ENCODE results near the gene ARMCX1. TPM values are rescaled to one million over a fixed set of nuclear protein-coding genes. Genes with fewer than 3 reads are reported as not detected.
"Not testable (repeated sequence)": the region's sequence is repeated elsewhere in the genome, so short reads cannot be mapped to it uniquely, and the experiment has no call there.

The ARMCX1 gene
- total RNA-seq, 1 donor from 2014 or later, result 38.6 TPM

DNA sequence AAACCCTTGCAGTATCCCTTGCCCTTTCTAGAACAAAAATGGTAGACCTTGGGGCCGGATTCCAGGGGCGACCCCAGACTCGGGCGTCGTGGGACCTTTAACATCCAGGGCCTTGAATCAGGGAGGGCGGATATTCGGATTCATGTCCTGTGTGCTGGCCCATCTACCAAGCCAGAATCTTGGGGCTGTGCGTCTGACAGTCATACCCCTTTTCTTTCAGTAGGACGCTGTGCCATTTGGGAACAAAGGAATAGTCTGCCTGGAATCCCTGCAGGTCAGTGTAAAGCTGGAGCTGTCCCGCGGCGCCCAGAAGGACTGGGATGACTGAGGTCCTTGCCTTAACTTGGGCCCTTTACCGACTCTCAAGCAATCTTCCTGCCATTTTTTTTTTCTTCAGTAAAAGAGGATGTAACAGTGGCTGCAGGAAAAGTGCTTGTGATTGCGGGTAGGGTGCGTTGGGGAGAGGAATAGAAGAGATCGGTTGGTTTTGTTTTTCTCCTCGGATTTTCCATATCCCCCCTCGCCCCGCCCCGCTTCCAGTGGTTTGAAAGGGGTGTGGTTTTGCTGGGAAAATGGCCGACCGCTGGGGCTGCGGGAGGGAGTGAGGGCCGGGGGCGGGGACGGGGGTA lies 518 bp downstream of the ARMCX1 start:
- H3K9me3 Mint-ChIP-seq (ENCODE audit: unreplicated experiment), result no peaks in the 10 kb centered on the region
- peaks cover 16% of the 10 kb centered on the region for H3K36me3 Mint-ChIP-seq (ENCODE audit: unreplicated experiment)
- DNase-seq (ENCODE audit: extremely low spot score, unreplicated experiment), result no peak
- peaks cover 19% of the 10 kb centered on the region for H3K4me1 Mint-ChIP-seq (ENCODE audit: unreplicated experiment)
- peak overlapping the region; percentile 93 for H3K27ac Mint-ChIP-seq (ENCODE audit: unreplicated experiment)
- peak overlapping the region; percentile 90 for H3K4me3 Mint-ChIP-seq (ENCODE audit: unreplicated experiment)
- TF ChIP-seq, protein P1, sequence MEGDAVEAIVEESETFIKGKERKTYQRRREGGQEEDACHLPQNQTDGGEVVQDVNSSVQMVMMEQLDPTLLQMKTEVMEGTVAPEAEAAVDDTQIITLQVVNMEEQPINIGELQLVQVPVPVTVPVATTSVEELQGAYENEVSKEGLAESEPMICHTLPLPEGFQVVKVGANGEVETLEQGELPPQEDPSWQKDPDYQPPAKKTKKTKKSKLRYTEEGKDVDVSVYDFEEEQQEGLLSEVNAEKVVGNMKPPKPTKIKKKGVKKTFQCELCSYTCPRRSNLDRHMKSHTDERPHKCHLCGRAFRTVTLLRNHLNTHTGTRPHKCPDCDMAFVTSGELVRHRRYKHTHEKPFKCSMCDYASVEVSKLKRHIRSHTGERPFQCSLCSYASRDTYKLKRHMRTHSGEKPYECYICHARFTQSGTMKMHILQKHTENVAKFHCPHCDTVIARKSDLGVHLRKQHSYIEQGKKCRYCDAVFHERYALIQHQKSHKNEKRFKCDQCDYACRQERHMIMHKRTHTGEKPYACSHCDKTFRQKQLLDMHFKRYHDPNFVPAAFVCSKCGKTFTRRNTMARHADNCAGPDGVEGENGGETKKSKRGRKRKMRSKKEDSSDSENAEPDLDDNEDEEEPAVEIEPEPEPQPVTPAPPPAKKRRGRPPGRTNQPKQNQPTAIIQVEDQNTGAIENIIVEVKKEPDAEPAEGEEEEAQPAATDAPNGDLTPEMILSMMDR (IDR thresholded peaks at IDR 0.05), result no peak
- no peaks in the 10 kb centered on the region for H3K27me3 Mint-ChIP-seq (ENCODE audit: unreplicated experiment)

DNA sequence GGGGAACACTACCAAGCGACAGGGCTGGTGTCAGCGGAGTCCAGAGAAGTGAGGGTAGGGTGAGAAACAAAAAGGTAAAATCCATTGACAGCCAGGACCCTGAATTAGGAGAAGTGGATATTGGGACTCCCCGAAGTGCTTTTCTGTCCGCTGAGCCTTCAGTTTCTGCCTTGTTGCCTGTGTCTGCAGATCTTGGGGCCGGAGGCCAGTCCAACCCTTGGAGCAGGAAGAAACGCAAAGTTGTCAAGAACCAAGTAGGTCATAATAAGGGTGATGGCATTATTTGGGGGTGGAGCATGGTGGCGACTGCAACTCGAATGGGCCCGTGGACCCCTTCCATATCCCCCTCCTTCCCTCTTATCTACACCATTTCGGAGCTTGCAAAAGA lies 1.0 kb downstream of the ARMCX1 start:
- peak overlapping the region; percentile 34 for H3K27ac Mint-ChIP-seq (ENCODE audit: unreplicated experiment)
- no peak for DNase-seq (ENCODE audit: extremely low spot score, unreplicated experiment)
- TF ChIP-seq, protein P1 (IDR thresholded peaks at IDR 0.05), result no peak
- peak overlapping the region; percentile 90 for H3K4me3 Mint-ChIP-seq (ENCODE audit: unreplicated experiment)
- H3K9me3 Mint-ChIP-seq (ENCODE audit: unreplicated experiment), result no peaks in the 10 kb centered on the region
- peaks cover 19% of the 10 kb centered on the region for H3K4me1 Mint-ChIP-seq (ENCODE audit: unreplicated experiment)
- H3K27me3 Mint-ChIP-seq (ENCODE audit: unreplicated experiment), result no peaks in the 10 kb centered on the region
- H3K36me3 Mint-ChIP-seq (ENCODE audit: unreplicated experiment), result peaks cover 16% of the 10 kb centered on the region

DNA sequence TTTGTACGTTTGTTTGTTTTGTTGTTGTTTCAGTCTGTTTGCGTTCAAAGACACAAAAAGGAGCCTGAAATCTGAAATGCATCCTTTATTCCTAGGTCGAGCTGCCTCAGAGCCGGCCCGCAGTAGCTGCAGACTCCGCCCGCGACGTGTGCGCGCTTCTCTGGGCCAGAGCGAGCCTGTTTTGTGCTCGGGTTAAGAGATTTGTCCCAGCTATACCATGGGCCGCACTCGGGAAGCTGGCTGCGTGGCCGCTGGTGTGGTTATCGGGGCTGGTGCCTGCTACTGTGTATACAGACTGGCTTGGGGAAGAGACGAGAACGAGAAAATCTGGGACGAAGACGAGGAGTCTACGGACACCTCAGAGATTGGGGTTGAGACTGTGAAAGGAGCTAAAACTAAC lies 2.4 kb downstream of the ARMCX1 start:
- TF ChIP-seq, protein P1 (IDR thresholded peaks at IDR 0.05), result no peak
- peak overlapping the region; percentile 22 for H3K4me3 Mint-ChIP-seq (ENCODE audit: unreplicated experiment)
- peaks cover 16% of the 10 kb centered on the region for H3K36me3 Mint-ChIP-seq (ENCODE audit: unreplicated experiment)
- H3K9me3 Mint-ChIP-seq (ENCODE audit: unreplicated experiment), result peaks cover 5% of the 10 kb centered on the region
- H3K27ac Mint-ChIP-seq (ENCODE audit: unreplicated experiment), result no peak overlapping the region
- H3K4me1 Mint-ChIP-seq (ENCODE audit: unreplicated experiment), result peaks cover 19% of the 10 kb centered on the region
- no peaks in the 10 kb centered on the region for H3K27me3 Mint-ChIP-seq (ENCODE audit: unreplicated experiment)
- no peak for DNase-seq (ENCODE audit: extremely low spot score, unreplicated experiment)

DNA sequence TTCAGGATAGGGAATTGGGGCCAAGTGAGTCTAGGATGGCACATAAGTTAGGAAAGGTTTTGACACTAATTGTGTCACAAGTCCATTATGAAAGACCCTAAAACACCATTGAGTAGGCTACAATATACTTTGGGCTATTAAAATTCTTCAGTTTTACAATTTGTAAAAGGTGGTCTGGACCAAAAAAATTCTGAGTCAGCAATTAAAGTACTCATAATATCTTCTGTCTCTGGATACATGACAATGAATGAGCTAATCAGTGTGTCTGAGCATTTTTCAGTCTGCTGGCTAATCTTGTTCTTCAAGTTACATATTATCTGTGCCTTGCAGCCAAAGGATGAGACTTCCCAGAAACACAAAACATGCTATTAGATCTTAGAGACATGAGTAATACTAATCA lies 14.3 kb downstream of the ARMCX1 start:
- peaks cover 12% of the 10 kb centered on the region for H3K9me3 Mint-ChIP-seq (ENCODE audit: unreplicated experiment)
- no peak overlapping the region for H3K27ac Mint-ChIP-seq (ENCODE audit: unreplicated experiment)
- H3K4me3 Mint-ChIP-seq (ENCODE audit: unreplicated experiment), result no peak overlapping the region
- H3K27me3 Mint-ChIP-seq (ENCODE audit: unreplicated experiment), result peaks cover 10% of the 10 kb centered on the region
- TF ChIP-seq, protein P1 (IDR thresholded peaks at IDR 0.05), result no peak
- H3K4me1 Mint-ChIP-seq (ENCODE audit: unreplicated experiment), result no peaks in the 10 kb centered on the region
- no peaks in the 10 kb centered on the region for H3K36me3 Mint-ChIP-seq (ENCODE audit: unreplicated experiment)
- DNase-seq (ENCODE audit: extremely low spot score, unreplicated experiment), result no peak

DNA sequence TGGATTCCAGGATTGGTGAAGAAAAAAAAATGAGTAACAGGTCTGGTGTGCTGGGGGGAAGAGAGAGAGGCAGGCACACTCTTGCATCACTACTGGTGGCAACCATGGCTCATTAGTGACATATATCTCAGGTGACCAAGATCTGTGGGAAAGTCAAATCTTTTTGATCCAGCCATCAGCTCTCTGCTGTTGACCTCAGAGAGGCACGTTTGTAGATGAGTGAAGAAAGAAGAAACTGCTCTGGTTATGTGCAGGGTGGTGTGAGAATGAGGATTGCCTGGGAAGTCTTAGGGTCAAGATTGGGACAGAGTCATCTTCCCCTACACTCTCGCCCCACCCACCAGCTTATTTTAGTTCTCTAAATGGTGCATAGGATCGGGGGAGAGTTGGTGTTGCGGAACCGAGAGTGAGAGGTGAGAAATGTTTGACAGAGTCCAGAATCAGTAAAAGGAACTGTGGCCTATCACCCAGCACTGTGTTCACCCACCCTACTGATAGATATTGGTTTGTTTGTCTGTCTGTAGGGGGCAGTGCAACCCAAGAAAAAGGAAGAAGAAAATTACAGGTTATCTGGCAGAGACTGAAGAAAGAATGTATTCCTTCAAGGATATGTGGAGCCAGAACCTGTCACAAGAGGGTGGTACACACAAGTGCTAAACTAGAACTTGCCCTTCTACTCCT lies 45.5 kb downstream of the ARMCX1 start:
- Mint-ChIP-seq H3K9me3 (ENCODE audit: unreplicated experiment) (peaks cover 9% of the 10 kb centered on the region), H3K4me3 (ENCODE audit: unreplicated experiment) (no peak overlapping the region), H3K27ac (ENCODE audit: unreplicated experiment) (no peak overlapping the region), H3K36me3 (ENCODE audit: unreplicated experiment) (no peaks in the 10 kb centered on the region), H3K27me3 (ENCODE audit: unreplicated experiment) (peaks cover 8% of the 10 kb centered on the region), H3K4me1 (ENCODE audit: unreplicated experiment) (no peaks in the 10 kb centered on the region)
- no peak for DNase-seq (ENCODE audit: extremely low spot score, unreplicated experiment)
- TF ChIP-seq, protein P1 (IDR thresholded peaks at IDR 0.05), result peak; percentile 72

DNA sequence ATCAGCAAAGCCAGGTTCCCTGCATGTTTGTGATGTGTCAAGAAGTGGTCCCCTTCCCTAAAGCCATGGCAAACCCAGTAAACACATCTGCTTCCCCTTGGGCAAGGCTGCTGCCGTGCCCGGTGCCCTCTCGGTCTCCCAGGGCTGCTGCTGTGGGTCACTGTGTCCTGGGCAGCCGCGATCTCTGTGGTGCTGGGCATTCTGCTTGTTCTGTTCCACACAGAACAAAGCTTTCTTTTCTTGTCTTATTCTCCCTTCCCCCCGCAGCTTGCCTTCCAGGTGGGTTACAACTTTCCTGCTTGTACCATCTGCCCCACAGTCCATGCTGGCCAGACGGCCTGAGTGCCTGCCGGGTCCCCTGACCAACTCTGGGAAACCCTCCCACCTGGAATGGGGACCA lies 49.2 kb downstream of the ARMCX1 start:
- not testable (repeated sequence) for H3K27ac Mint-ChIP-seq (ENCODE audit: unreplicated experiment); H3K4me1 Mint-ChIP-seq (ENCODE audit: unreplicated experiment); H3K9me3 Mint-ChIP-seq (ENCODE audit: unreplicated experiment); H3K4me3 Mint-ChIP-seq (ENCODE audit: unreplicated experiment); DNase-seq (ENCODE audit: extremely low spot score, unreplicated experiment); H3K27me3 Mint-ChIP-seq (ENCODE audit: unreplicated experiment); H3K36me3 Mint-ChIP-seq (ENCODE audit: unreplicated experiment)
